HG03064 (cell line): ENCODE data around the gene GJD4.
A peak's percentile ranks its signal among the peaks of the same experiment; 100 is the strongest.

Experiments used
- ATAC-seq: cut with Tn5 transposase; IDR thresholded peaks from one replicate; pipeline ENCODE4 v1.9.1; 2021; ENCODE audit warnings: low read depth; ENCODE audit not compliant: unreplicated experiment

Gene GJD4

GRCh38 chr10:35613597-35614226 lies 8.6 kb downstream of the GJD4 start:
- no peak for ATAC-seq

- ATAC-seq: no peak
Observed at GRCh38 chr10:35614312-35614711, 9.2 kb downstream of the GJD4 start.

GRCh38 chr10:35626971-35627507 lies 21.9 kb downstream of the GJD4 start:
- no peak for ATAC-seq

- ATAC-seq: no peak
Observed at GRCh38 chr10:35631404-35631803, 26.3 kb downstream of the GJD4 start.

GRCh38 chr10:35632027-35632426 lies 26.9 kb downstream of the GJD4 start:
- ATAC-seq: no peak

- ATAC-seq: no peak
Observed at GRCh38 chr10:35633006-35633980, 28.2 kb downstream of the GJD4 start.

GRCh38 chr10:35635576-35635975 lies 30.4 kb downstream of the GJD4 start:
- ATAC-seq: no peak

GRCh38 chr10:35636956-35637355 lies 31.8 kb downstream of the GJD4 start:
- no peak for ATAC-seq

- ATAC-seq: no peak
Observed at GRCh38 chr10:35637462-35637861, 32.3 kb downstream of the GJD4 start.

- ATAC-seq: no peak
Observed at GRCh38 chr10:35638101-35638500, 33.0 kb downstream of the GJD4 start.

- ATAC-seq: no peak
Observed at GRCh38 chr10:35639021-35639727, 34.0 kb downstream of the GJD4 start.

GRCh38 chr10:35639728-35640401 lies 34.7 kb downstream of the GJD4 start:
- no peak for ATAC-seq

- peak; percentile 32 for ATAC-seq
Observed at GRCh38 chr10:35640474-35640873, 35.3 kb downstream of the GJD4 start.

GRCh38 chr10:35640951-35641675 lies 36.0 kb downstream of the GJD4 start:
- peak; percentile 25 for ATAC-seq

- peak; percentile 30 for ATAC-seq
Observed at GRCh38 chr10:35641676-35642034, 36.5 kb downstream of the GJD4 start.

GRCh38 chr10:35642035-35642792 lies 37.1 kb downstream of the GJD4 start, which contains the start of gene FZD8:
FZD8 (minus strand) TSS chr10:35642296; CDS start chr10:35641429, 867 bp downstream.
- ATAC-seq: peak; percentile 76

- no peak for ATAC-seq
Observed at GRCh38 chr10:35642793-35643114, 37.6 kb downstream of the GJD4 start.

- no peak for ATAC-seq
Observed at GRCh38 chr10:35643151-35644049, 38.3 kb downstream of the GJD4 start.
